ENCODE data around the gene BTBD17.
"Not testable (repeated sequence)": the region's sequence is repeated elsewhere in the genome, so short reads cannot be mapped to it uniquely, and the experiment has no call there.

The BTBD17 gene

GRCh38 chr17:74361230-74362068 is at the start of gene BTBD17:
Gene BTBD17, minus strand, starts transcription at chr17:74361868. Its CDS starts 49 bp downstream, at chr17:74361819.
- DNase-seq = no peak

GRCh38 chr17:74410001-74410443 is 48.4 kb upstream of the BTBD17 start:
- DNase-seq = no peak

GRCh38 chr17:74408815-74409214 is 47.1 kb upstream of the BTBD17 start:
- no peak for DNase-seq

- no peak for DNase-seq
Observed at GRCh38 chr17:74408262-74408661, 46.6 kb upstream of the BTBD17 start.

- no peak for DNase-seq
Observed at GRCh38 chr17:74407384-74407783, 45.7 kb upstream of the BTBD17 start.

GRCh38 chr17:74405311-74405710 is 43.6 kb upstream of the BTBD17 start:
- not testable (repeated sequence) for DNase-seq

- DNase-seq = no peak
Observed at GRCh38 chr17:74404789-74405188, 43.1 kb upstream of the BTBD17 start.

GRCh38 chr17:74404218-74404617 is 42.5 kb upstream of the BTBD17 start:
- DNase-seq = no peak

GRCh38 chr17:74403512-74404137 is 42.0 kb upstream of the BTBD17 start:
- DNase-seq = no peak

GRCh38 chr17:74402048-74402447 is 40.4 kb upstream of the BTBD17 start:
- DNase-seq = no peak

GRCh38 chr17:74396567-74396966 is 34.9 kb upstream of the BTBD17 start:
- no peak for DNase-seq

GRCh38 chr17:74394977-74395376 is 33.3 kb upstream of the BTBD17 start:
- no peak for DNase-seq

GRCh38 chr17:74394275-74394950 is 32.7 kb upstream of the BTBD17 start:
- DNase-seq = no peak

GRCh38 chr17:74393346-74393942 is 31.8 kb upstream of the BTBD17 start:
- peak; percentile 20 for DNase-seq

GRCh38 chr17:74392848-74393247 is 31.2 kb upstream of the BTBD17 start:
- DNase-seq = no peak

- no peak for DNase-seq
Observed at GRCh38 chr17:74391771-74392170, 30.1 kb upstream of the BTBD17 start.

- no peak for DNase-seq
Observed at GRCh38 chr17:74390680-74391653, 29.3 kb upstream of the BTBD17 start.

- no peak for DNase-seq
Observed at GRCh38 chr17:74389937-74390679, 28.4 kb upstream of the BTBD17 start.

GRCh38 chr17:74389084-74389753 is 27.6 kb upstream of the BTBD17 start:
- DNase-seq = no peak

GRCh38 chr17:74387365-74388218 is 25.9 kb upstream of the BTBD17 start:
- no peak for DNase-seq

Data from fibroblast of skin of right quadriceps (primary cell).